ENCODE data around the gene RCOR1.

GRCh38 chr14:102581193-102581592 is 11.3 kb upstream of the RCOR1 start:
- no peak for TF ChIP-seq CTCF (IDR thresholded peaks at IDR 0.05; ENCODE audit: insufficient read depth, low read length)
- TF ChIP-seq REST (IDR thresholded peaks at IDR 0.05; ENCODE audit: insufficient replicate concordance, low read depth) = no peak

Measured in HL-60 (cell line).